Neural cell (in vitro differentiated cells): ENCODE measurements around the gene MS4A6E.

ENCODE experiments used
- EZH2 ChIP-seq: fragments of 200-600, 300-800 bp; shearing (Covaris generic), sonication (generic); IDR thresholded peaks from 2 replicates; pipeline ENCODE4 v1.6.1; 2014; ENCODE audit warnings: antibody characterized with exemption, low read length, borderline replicate concordance, mild to moderate bottlenecking; ENCODE audit not compliant: insufficient read depth, poor library complexity, severe bottlenecking
- TF ChIP-seq, protein P1 (sequence below): fragments of 450-650 bp; IDR thresholded peaks from 2 replicates; pipeline ENCODE4 v1.5.1; 2014; ENCODE audit warnings: antibody characterized with exemption, mild to moderate bottlenecking, moderate library complexity; ENCODE audit not compliant: poor library complexity, severe bottlenecking

DNA sequence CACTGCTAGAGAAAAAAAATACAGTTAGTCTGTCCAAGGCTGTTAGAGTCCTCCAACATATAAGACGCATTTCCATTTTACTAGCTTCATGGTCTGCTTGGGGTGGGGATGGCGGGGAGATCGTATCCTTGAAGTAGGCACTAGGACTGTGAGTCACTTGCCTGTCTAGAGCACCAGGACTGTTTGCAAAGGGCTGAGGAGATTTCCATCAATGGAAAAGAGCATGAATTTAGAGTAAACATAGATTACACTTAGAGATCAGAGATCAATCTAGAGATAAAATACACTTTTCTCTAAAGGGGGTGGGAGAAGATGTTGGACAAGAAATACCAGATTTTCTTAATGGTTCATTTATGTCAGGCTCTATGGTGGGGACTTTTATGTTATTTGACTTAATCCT lies 49.5 kb downstream of the MS4A6E start:
- no peak for TF ChIP-seq EZH2
- TF ChIP-seq, protein P1, sequence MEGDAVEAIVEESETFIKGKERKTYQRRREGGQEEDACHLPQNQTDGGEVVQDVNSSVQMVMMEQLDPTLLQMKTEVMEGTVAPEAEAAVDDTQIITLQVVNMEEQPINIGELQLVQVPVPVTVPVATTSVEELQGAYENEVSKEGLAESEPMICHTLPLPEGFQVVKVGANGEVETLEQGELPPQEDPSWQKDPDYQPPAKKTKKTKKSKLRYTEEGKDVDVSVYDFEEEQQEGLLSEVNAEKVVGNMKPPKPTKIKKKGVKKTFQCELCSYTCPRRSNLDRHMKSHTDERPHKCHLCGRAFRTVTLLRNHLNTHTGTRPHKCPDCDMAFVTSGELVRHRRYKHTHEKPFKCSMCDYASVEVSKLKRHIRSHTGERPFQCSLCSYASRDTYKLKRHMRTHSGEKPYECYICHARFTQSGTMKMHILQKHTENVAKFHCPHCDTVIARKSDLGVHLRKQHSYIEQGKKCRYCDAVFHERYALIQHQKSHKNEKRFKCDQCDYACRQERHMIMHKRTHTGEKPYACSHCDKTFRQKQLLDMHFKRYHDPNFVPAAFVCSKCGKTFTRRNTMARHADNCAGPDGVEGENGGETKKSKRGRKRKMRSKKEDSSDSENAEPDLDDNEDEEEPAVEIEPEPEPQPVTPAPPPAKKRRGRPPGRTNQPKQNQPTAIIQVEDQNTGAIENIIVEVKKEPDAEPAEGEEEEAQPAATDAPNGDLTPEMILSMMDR, result no peak
